EL (cell line): ENCODE results near the gene GLIPR2.
A peak's percentile ranks its signal among the peaks of the same experiment; 100 is the strongest.

ENCODE experiments used
- DNase-seq: peaks from one replicate; pipeline ENCODE4 v3.0.0-alpha.2; 2016

GLIPR2 gene

DNA sequence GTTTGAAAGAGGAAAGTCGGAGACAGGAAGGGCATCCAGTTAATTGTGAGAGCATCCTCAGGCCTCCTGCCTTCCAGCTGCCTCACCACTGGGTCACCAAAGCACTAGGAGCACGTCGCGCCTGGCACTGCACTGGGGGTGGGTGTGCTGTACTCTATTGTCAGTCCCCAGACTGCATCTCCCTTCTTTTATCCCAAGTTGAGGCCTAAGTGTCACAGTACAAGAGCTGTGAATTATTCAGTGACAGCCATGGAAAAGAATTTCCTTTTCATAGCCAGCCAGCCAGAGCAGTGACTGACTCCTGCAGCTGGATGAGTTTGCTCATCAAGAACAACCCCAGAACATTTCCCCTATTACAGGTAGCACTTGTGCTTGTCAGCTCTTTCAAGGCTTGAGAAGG is 70.5 kb downstream of the GLIPR2 start:
- DNase-seq: peak; percentile 59

DNA sequence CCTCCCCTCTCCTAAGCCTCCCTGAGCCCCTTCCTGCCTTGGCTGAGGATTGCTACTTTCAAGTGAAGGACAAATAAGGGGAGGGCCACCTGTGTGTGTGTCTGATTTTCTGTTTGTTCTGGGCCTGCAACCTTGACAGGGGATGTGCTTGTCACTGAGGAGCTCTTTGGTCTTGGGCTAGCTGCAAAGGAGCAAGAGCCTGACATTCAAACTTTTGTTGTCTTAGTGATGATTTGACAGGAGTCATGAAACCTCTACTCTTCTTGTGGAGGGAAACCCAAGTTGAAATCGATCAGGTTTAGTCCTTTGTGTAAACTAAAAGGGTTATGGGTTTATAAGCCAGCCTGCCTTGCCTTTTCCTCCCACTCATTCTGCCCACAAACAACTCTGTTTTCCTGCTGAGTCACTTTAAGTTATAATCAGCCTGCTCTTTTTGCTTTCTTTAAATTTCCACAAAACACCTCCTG is 71.0 kb downstream of the GLIPR2 start:
- DNase-seq: no peak

DNA sequence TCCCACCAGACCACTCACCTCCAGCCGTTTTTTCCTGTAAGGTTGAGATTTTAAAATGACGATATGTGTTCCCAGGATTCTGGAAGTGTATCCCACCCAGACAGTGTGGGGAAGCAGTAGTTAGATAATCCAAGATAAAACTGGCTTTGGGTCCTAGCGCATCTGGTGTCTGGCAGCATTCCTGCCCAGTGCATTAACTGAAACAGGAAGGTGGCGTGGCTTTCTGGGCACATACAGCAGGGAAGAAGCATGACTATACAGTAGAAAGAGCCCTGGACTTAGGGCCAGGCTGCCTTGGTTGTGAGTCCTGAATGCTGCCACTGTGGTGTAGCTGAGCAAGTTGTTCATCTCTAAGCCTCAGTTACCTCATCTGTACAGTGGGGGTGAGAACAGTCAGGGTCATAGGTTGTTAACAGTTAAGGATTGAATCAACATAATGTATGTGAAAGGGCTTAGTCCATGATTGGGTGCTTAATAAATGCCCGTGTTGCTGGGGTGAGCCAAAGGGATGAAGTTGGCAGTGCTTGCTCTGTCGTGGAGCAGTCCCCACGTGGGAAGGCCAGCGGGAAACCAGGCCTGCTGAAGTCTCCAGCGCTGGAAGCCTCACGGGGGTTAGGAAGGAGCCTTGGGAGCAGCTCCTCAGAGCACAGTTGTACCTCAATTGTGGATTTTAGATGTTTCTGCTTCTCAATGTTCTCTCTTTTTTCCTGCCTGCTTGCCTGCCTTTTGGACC is 72.2 kb downstream of the GLIPR2 start:
- no peak for DNase-seq

DNA sequence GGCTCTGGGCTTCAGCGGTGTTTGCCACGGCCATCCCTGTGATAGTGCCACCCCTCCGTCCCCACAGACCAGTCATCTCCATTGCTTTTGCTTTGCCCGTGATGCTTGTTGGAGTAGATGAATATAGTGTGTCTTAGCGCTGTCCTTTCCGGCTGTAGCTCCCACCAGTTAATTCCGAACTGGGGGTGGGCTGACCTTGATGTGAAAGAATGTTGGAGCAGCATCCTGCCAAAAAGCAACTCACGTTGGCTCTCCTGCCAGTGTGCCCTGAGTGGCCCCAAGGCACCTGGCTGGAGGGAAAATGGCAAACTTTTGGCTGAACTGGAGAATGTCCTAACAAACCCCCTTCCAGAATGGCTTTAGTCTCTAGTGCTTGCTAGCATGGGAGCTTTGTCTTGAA is 74.2 kb downstream of the GLIPR2 start:
- no peak for DNase-seq

DNA sequence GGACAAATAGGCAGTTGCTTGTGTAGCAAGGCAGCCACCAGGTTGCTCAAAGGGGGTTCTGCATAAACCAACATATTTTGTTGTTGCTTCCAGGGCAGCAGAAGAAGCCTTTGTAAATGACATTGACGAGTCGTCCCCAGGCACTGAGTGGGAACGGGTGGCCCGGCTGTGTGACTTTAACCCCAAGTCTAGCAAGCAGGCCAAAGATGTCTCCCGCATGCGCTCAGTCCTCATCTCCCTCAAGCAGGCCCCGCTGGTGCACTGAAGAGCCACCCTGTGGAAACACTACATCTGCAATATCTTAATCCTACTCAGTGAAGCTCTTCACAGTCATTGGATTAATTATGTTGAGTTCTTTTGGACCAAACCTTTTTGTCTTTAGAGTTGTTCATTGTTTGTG is 75.0 kb downstream of the GLIPR2 start:
- DNase-seq: no peak

DNA sequence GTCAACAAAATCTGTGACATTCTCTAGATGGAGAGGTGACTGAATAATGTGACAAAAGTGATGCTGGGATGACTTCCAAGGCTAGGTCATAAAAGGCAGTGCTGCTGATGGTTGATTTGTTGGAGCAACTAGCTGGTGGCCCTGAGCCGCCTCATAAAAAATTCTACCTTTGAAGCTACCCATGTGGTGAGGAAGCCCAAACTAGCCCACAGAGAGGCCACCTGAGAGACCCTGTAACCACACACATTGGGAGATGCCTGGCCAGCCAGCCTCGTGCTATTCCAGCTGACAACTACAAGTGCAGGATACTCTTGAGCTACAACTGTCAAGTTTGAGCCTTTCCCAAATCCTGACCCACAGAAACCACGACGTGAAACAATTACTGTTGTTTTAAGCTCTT is 76.9 kb downstream of the GLIPR2 start:
- no peak for DNase-seq
